ENCODE results near the gene PELI1. TPM values are rescaled to one million over a fixed set of nuclear protein-coding genes. Genes with fewer than 3 reads are reported as not detected.

The PELI1 gene
- total RNA-seq, 4 donors from 2014 or later: 13.7 to 31.1 (median 19.7) TPM

GRCh38 chr2:64128943-64129391, 15.3 kb downstream of the PELI1 start:
- no peak for DNase-seq (ENCODE audit: extremely low spot score)
- Histone ChIP-seq H3K9me3 (no peaks in the 10 kb centered on the region), H3K27me3 (no peaks in the 10 kb centered on the region), H3K4me1 (peaks cover 2 to 31% (median 23%) of the 10 kb centered on the region in 4 donors), H3K27ac (replicated peaks in 1 of 4) (no peak overlapping the region), H3K36me3 (no peaks in the 10 kb centered on the region), H3K4me3 (no peak overlapping the region)
- TF ChIP-seq EP300 (IDR thresholded peaks at IDR 0.05): no peak
- intact Hi-C loops (cut with DNase I): no loop called here

GRCh38 chr2:64128406-64128805, 15.8 kb downstream of the PELI1 start:
- Histone ChIP-seq H3K4me3 (no peak overlapping the region), H3K4me1 (peaks cover 2 to 31% (median 21%) of the 10 kb centered on the region in 4 donors), H3K27me3 (no peaks in the 10 kb centered on the region), H3K27ac (replicated peaks in 1 of 4) (no peak overlapping the region), H3K36me3 (no peaks in the 10 kb centered on the region), H3K9me3 (no peaks in the 10 kb centered on the region)
- WGBS: 100% methylated on average over 1 of the region's 1 CpG
- DNase-seq (ENCODE audit: extremely low spot score): no peak
- intact Hi-C loops (cut with DNase I): no loop called here
- TF ChIP-seq CTCF (IDR thresholded peaks at IDR 0.05): no peak
- no peak for TF ChIP-seq POLR2A (IDR thresholded peaks at IDR 0.05; ENCODE audit: low read depth)
- no peak for TF ChIP-seq EP300 (IDR thresholded peaks at IDR 0.05)
- TF ChIP-seq POLR2AphosphoS5 (IDR thresholded peaks at IDR 0.05): no peak

- Histone ChIP-seq H3K4me1 (peaks cover 2 to 23% (median 12%) of the 10 kb centered on the region in 4 donors), H3K27ac (replicated peaks in 1 of 4) (no peak overlapping the region), H3K36me3 (no peaks in the 10 kb centered on the region), H3K4me3 (no peak overlapping the region), H3K27me3 (no peaks in the 10 kb centered on the region), H3K9me3 (no peaks in the 10 kb centered on the region)
- 94% methylated on average over 2 of the region's 2 CpGs for WGBS
- TF ChIP-seq EP300 (IDR thresholded peaks at IDR 0.05) (no peak), POLR2A (IDR thresholded peaks at IDR 0.05; ENCODE audit: low read depth) (no peak), CTCF (IDR thresholded peaks at IDR 0.05) (no peak), POLR2AphosphoS5 (IDR thresholded peaks at IDR 0.05) (no peak)
- intact Hi-C loops (cut with DNase I): no loop called here
- no peak for DNase-seq (ENCODE audit: extremely low spot score)
Measured at GRCh38 chr2:64127119-64127518, 17.1 kb downstream of the PELI1 start.

GRCh38 chr2:64126601-64127000, 17.6 kb downstream of the PELI1 start:
- intact Hi-C loops (cut with DNase I): no loop called here
- Histone ChIP-seq H3K4me3 (no peak overlapping the region), H3K27ac (replicated peaks in 1 of 4) (no peak overlapping the region), H3K4me1 (peaks cover 0 to 18% (median 10%) of the 10 kb centered on the region in 4 donors), H3K9me3 (no peaks in the 10 kb centered on the region), H3K36me3 (no peaks in the 10 kb centered on the region), H3K27me3 (no peaks in the 10 kb centered on the region)
- 95% methylated on average over 3 of the region's 3 CpGs for WGBS
- no peak for DNase-seq (ENCODE audit: extremely low spot score)
- TF ChIP-seq POLR2AphosphoS5 (IDR thresholded peaks at IDR 0.05) (no peak), EP300 (IDR thresholded peaks at IDR 0.05) (no peak), POLR2A (IDR thresholded peaks at IDR 0.05; ENCODE audit: low read depth) (no peak), CTCF (IDR thresholded peaks at IDR 0.05) (no peak)

GRCh38 chr2:64124571-64124970, 19.6 kb downstream of the PELI1 start:
- intact Hi-C loops (cut with DNase I): no loop called here
- Histone ChIP-seq H3K4me3 (no peak overlapping the region), H3K27me3 (no peaks in the 10 kb centered on the region), H3K9me3 (no peaks in the 10 kb centered on the region), H3K36me3 (no peaks in the 10 kb centered on the region), H3K27ac (replicated peaks in 1 of 4) (no peak overlapping the region), H3K4me1 (peaks cover 0 to 33% (median 23%) of the 10 kb centered on the region in 4 donors)
- DNase-seq (ENCODE audit: extremely low spot score): no peak
- no peak for TF ChIP-seq POLR2A (IDR thresholded peaks at IDR 0.05; ENCODE audit: low read depth)
- TF ChIP-seq POLR2AphosphoS5 (IDR thresholded peaks at IDR 0.05): no peak

- Histone ChIP-seq H3K4me3 (no peak overlapping the region), H3K27ac (replicated peaks in 1 of 4) (no peak overlapping the region), H3K27me3 (no peaks in the 10 kb centered on the region), H3K9me3 (no peaks in the 10 kb centered on the region), H3K36me3 (no peaks in the 10 kb centered on the region), H3K4me1 (peaks cover 0 to 33% (median 27%) of the 10 kb centered on the region in 4 donors)
- DNase-seq (ENCODE audit: extremely low spot score): no peak
- intact Hi-C loops (cut with DNase I): no loop called here
- TF ChIP-seq POLR2A (IDR thresholded peaks at IDR 0.05; ENCODE audit: low read depth): no peak
- TF ChIP-seq CTCF (IDR thresholded peaks at IDR 0.05): no peak
- TF ChIP-seq POLR2AphosphoS5 (IDR thresholded peaks at IDR 0.05): no peak
- TF ChIP-seq EP300 (IDR thresholded peaks at IDR 0.05): no peak
- 61% methylated on average over 3 of the region's 3 CpGs for WGBS
Measured at GRCh38 chr2:64124168-64124567, 20.1 kb downstream of the PELI1 start.
